GM18517 (cell line): ENCODE data around the gene DUOX2.

Experiments
- ATAC-seq: cut with Tn5 transposase; IDR thresholded peaks from one replicate; pipeline ENCODE4 v1.9.1; 2021; ENCODE audit warnings: mild to moderate bottlenecking, moderate library complexity; ENCODE audit not compliant: unreplicated experiment

DUOX2 gene

DNA sequence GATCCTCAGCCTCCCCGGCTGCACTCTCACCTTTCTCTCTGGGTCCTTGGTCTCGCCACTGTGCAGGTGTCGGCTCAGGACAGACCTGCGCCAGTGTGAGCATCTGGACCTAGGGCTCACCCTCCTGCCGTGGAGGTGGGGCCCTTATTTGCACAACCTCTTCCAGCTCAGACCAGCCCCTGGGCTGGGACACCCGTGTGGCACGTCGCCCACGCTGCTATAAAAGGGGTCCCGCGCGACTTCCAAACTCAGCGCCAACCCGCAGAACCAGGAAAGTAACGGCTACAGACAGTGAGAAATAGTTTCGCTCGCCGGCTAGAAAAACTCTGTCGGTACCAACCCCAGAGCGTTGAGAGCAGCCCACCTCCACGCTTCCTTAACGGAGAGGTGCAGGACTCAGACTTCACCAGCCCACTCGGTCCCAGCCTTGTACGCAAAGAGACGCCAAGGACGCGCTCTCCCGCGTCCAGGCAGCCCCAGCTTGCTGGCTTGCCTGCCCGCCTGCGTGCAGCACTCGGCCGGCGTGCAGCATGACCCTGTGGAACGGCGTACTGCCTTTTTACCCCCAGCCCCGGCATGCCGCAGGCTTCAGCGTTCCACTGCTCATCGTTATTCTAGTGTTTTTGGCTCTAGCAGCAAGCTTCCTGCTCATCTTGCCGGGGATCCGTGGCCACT, at the start of gene DUOX2, which contains the start of gene DUOXA2:
Gene DUOX2 (minus strand): TSS at position 97 of the 675 bp plus-strand sequence. CDS start 761 bp downstream, outside the sequence.
Gene DUOXA2 (plus strand): TSS at position 251 of the 675 bp plus-strand sequence. CDS start 280 bp downstream, at position 531.
- ATAC-seq, result no peak

DNA sequence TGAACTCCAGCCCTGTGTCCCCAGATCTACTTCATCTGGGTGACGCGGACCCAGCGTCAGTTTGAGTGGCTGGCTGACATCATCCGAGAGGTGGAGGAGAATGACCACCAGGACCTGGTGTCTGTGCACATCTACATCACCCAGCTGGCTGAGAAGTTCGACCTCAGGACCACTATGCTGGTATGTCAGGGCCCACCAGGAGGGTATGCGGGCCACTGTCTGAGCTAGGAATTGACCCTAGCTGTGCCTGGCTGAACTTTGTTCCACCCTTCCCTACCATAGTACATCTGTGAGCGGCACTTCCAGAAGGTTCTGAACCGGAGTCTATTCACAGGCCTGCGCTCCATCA, 49.5 kb upstream of the DUOX2 start:
- ATAC-seq, result no peak

- ATAC-seq, result no peak
These were observed 49.0 kb upstream of the DUOX2 start for GRCh38 chr15:45162771-45163507.

DNA sequence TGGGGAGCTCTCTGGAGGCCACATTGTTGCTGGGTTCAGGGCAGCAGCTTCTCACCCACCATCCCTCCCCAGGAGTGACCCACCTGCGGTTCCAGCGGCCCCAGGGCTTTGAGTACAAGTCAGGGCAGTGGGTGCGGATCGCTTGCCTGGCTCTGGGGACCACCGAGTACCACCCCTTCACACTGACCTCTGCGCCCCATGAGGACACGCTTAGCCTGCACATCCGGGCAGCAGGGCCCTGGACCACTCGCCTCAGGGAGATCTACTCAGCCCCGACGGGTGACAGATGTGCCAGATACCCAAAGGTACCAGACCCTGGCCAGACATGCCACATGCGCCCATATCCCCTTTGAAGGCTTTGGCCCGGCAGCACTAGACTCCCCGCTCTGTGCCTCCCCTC, 47.7 kb upstream of the DUOX2 start:
- no peak for ATAC-seq

- no peak for ATAC-seq
These were observed 44.0 kb upstream of the DUOX2 start for GRCh38 chr15:45157974-45158373.

DNA sequence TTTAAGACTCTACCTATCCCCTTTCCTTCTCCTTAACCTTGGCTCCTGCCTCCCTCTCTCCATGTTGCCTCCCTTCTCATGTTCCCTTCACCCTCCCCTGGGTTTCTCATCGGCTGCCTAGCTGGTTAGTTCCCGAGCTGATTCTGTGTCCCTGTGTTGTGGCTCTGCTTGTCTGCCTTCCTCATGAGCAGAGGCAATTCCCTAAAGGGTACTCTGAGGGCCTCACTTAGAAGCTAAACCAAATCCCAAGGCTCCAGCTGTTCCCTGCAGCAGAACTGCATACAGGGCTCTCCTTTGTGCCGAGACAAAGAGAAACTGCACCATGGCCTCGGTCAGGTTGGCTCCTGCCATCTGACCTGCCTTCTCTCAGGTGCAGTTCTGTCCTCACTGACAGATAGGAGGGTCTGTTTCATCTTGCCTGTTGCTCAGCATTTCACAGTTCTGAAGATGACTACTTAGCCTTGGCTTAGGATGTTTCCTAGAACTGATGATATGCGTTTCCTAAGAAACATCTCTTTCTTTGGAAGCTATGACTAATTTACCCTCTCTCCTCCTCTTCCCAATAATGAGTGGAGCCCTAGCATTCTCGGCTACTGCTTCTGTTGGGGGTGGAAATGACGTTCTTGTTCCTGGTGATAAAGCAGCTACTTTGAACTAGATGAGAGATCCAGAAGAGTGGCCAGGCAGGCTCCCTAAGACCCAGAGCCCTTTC, 42.9 kb upstream of the DUOX2 start:
- no peak for ATAC-seq

DNA sequence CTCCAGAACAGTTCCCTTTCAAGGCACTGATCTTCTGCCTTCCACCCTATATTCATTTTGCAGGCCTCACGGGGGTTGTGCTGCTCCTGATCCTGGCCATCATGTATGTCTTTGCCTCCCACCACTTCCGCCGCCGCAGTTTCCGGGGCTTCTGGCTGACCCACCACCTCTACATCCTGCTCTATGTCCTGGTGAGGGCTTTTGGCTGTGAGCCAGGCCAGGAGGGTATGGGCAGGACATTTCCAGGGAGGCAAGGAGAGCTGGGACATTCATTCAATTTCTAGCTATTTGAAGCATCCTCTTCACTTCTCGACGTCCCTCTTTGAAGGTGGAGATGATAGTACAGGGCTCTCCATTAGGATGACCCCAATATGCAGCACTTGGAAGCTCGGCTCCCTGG, 41.8 kb upstream of the DUOX2 start:
- ATAC-seq, result no peak

- ATAC-seq, result no peak
These were observed 38.2 kb upstream of the DUOX2 start for GRCh38 chr15:45151998-45152828.

GRCh38 chr15:45150997-45151396, 37.0 kb upstream of the DUOX2 start:
- no peak for ATAC-seq

DNA sequence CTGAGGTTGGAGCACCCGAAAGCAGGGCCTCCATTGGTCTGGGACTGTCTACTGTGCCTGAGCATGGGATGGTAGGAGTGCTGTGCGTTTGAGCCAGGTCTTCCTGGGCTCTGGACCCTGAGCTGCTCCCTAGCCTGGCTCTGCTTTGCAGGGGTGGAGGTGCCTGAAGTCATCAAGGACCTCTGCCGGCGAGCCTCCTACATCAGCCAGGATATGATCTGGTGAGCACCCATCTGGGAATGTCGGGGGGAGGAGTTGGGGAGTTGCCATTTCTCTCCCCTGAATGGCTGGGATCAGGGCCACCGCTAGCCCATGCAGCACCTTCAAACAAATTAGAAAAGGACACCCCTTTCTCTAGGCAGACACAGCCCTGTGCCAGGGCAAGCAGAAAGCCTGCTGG, 36.5 kb upstream of the DUOX2 start:
- ATAC-seq, result no peak

DNA sequence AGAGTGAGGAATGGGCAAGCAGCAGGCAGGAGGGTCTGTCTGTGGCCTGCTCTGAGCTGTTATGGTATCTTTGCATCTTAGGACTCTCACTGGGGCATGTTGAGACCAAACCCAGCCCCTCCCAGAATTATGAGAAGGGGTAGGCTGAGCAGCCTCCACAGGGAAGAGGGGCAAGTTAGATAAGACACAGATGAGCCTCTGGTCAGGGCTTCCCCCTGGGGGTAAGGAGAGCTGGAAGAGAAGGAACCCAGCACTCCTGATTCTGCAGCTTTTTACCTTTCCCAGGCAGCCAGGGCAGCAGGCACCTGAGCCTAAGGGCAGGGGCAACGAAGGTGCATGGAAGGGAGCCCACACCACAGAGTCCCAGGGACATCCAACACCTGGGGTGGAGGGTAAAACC, 35.1 kb upstream of the DUOX2 start:
- ATAC-seq, result no peak

- ATAC-seq, result no peak
These were observed 34.4 kb upstream of the DUOX2 start for GRCh38 chr15:45148076-45149059.

DNA sequence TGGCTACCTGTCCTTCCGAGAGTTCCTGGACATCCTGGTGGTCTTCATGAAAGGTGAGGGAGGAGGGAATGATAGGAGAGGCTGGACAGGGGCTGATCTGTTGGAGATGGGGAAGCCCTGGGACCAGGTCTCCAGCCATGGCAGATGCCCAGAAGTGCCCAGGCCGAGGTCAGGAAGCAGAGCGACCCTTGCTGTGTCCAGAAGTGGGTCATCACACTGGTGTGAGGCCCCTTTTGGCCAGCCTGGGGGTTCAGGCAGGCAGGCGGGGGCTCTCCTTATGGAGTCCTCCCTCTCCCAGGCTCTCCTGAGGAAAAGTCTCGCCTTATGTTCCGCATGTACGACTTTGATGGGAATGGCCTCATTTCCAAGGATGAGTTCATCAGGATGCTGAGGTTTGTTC, 33.6 kb upstream of the DUOX2 start:
- ATAC-seq, result no peak

DNA sequence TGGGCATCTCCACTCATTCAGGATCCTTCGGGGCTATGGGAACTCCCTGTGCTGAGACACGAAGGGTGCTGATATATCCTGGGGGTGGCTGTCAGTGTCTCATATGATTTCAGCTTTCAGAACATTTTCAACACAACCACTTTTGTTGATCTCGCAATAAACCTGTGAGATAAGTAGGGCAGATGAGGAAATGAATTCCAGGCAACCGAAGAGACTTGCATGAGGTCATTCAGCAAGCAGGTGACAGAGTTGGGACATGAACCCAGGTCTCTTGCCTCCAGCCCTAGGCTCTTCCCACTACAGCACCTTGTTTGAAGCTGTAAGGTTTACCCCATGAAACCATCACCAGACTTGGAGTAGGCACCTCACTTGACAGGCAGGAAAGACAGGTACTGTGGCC, 32.4 kb upstream of the DUOX2 start:
- no peak for ATAC-seq

GRCh38 chr15:45144775-45145174, 30.8 kb upstream of the DUOX2 start:
- ATAC-seq, result no peak

- no peak for ATAC-seq
These were observed 30.0 kb upstream of the DUOX2 start for GRCh38 chr15:45143946-45144345.

- ATAC-seq, result no peak
These were observed 29.1 kb upstream of the DUOX2 start for GRCh38 chr15:45143056-45143455.

DNA sequence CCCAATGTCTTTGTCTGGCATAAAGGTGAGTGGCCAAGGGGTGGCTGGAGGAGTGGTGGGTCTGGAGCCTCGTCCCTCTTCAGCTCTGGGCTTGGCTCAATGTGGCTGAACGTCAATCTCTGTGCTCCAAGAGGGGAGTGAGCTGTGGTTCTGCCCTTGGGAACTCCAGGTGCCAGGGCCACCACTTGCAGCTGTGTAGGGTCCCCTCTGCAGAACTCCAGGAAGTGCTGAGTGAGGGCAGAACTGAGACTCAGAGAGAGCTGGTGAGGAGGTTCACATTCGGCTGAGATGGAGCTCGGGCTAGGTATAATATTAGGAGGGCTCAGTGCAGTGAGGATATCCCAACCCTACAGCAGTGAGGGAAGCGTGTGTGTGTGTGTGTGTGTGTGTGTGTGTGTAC, 27.4 kb upstream of the DUOX2 start:
- no peak for ATAC-seq

- no peak for ATAC-seq
These were observed 26.7 kb upstream of the DUOX2 start for GRCh38 chr15:45140557-45141250.
